ENCODE results near the gene PTPRZ1. TPM values are rescaled to one million over a fixed set of nuclear protein-coding genes. Genes with fewer than 3 reads are reported as not detected.

PTPRZ1 gene
- polyA plus RNA-seq, 1 of the 3 experiments (the other 2 are of a cell fraction): not detected

DNA sequence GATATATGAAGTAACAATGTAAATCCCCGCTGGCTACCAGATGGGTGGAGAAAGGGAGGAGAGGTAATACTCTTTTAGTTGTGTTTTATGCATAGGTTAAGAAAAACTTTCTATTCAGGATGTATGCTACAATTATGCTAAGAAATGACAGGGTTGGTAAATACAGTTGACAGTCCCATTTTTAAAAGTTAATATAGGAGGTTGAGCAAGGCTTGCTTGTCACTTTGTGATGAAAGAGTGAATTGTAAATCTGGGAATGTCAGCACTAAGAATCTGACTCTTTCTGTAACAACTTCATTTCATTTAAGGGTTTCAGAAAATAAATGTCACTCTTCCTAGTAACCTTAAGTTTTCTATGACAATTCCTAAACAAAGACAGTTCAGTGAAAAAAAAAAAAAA is 59.8 kb downstream of the PTPRZ1 start (continued):
- TF ChIP-seq POLR2AphosphoS5 (IDR thresholded peaks at IDR 0.05; ENCODE audit: low read depth, low read length) (no peak), GATA2 (CRISPR knock-in tag; IDR thresholded peaks at IDR 0.05) (no peak), NRF1 (IDR thresholded peaks at IDR 0.05; ENCODE audit: low read depth, low read length) (no peak), EZH2phosphoT487 (IDR thresholded peaks at IDR 0.05; ENCODE audit: borderline replicate concordance, low read depth) (no peak), ELF1 (IDR thresholded peaks at IDR 0.05) (no peak)

DNA sequence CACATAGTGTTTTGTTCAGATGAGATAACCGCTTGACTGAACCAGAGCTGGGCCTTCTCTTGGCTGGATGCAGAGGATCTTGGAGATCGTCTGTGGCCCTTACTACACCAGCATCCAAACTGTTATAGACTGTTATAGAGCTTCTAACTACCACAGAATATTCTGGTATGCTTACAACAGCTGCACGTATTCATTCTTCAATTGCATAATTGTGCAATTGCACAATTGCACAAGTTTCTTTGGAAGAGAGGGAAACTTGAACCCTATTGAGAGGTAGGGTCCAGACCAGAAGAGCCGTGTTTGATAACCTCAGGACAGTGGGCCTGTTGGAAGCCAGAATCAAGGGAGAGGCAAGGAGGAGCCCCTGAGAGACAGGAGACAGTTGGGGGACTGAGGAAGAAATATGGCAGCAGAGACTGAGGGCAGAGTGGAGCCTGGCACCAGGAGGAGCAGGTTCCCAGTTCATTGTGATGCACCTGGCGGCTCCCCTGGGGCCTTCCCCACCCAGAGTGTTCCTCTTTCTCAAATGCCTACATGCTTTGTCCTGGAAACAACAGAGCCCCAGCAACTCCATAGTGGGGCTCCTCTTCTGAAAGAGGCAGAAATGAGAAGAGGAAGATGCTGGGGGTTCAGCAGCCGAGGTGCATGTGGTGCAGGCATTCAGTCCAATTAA is 64.1 kb downstream of the PTPRZ1 start:
- H3K9ac ChIP-seq: no peak overlapping the region
- peaks cover 18% of the 10 kb centered on the region for H3K27me3 ChIP-seq (ENCODE audit: insufficient read depth)
- TF ChIP-seq TAF1 (IDR thresholded peaks at IDR 0.05; ENCODE audit: borderline replicate concordance, low read depth, low read length) (no peak), EP300 (IDR thresholded peaks at IDR 0.05; ENCODE audit: borderline replicate concordance in 1 of 2, low read depth in 1 of 2, low read length in 1 of 2) (no peak), FOXJ3 (CRISPR knock-in tag; IDR thresholded peaks at IDR 0.05) (no peak), NFIC (IDR thresholded peaks at IDR 0.05; ENCODE audit: borderline replicate concordance) (no peak), EZH2phosphoT487 (IDR thresholded peaks at IDR 0.05; ENCODE audit: borderline replicate concordance, low read depth) (no peak), TEAD4 (IDR thresholded peaks at IDR 0.05; ENCODE audit: borderline replicate concordance, insufficient read depth) (no peak), FOXM1 (IDR thresholded peaks at IDR 0.05; ENCODE audit: low read depth) (no peak), SMC3 (IDR thresholded peaks at IDR 0.05; ENCODE audit: low read depth, low read length) (no peak), RAD21 (IDR thresholded peaks at IDR 0.05; ENCODE audit: low read length) (no peak), GABPA (IDR thresholded peaks at IDR 0.05; ENCODE audit: low read depth) (no peak)
- TF ChIP-seq, protein P1, sequence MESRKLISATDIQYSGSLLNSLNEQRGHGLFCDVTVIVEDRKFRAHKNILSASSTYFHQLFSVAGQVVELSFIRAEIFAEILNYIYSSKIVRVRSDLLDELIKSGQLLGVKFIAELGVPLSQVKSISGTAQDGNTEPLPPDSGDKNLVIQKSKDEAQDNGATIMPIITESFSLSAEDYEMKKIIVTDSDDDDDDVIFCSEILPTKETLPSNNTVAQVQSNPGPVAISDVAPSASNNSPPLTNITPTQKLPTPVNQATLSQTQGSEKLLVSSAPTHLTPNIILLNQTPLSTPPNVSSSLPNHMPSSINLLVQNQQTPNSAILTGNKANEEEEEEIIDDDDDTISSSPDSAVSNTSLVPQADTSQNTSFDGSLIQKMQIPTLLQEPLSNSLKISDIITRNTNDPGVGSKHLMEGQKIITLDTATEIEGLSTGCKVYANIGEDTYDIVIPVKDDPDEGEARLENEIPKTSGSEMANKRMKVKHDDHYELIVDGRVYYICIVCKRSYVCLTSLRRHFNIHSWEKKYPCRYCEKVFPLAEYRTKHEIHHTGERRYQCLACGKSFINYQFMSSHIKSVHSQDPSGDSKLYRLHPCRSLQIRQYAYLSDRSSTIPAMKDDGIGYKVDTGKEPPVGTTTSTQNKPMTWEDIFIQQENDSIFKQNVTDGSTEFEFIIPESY (IDR thresholded peaks at IDR 0.05; ENCODE audit: borderline replicate concordance, low read depth): no peak
- TF ChIP-seq, protein P2, sequence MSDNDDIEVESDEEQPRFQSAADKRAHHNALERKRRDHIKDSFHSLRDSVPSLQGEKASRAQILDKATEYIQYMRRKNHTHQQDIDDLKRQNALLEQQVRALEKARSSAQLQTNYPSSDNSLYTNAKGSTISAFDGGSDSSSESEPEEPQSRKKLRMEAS (IDR thresholded peaks at IDR 0.05; ENCODE audit: low read depth): no peak
- TF ChIP-seq, protein P3, sequence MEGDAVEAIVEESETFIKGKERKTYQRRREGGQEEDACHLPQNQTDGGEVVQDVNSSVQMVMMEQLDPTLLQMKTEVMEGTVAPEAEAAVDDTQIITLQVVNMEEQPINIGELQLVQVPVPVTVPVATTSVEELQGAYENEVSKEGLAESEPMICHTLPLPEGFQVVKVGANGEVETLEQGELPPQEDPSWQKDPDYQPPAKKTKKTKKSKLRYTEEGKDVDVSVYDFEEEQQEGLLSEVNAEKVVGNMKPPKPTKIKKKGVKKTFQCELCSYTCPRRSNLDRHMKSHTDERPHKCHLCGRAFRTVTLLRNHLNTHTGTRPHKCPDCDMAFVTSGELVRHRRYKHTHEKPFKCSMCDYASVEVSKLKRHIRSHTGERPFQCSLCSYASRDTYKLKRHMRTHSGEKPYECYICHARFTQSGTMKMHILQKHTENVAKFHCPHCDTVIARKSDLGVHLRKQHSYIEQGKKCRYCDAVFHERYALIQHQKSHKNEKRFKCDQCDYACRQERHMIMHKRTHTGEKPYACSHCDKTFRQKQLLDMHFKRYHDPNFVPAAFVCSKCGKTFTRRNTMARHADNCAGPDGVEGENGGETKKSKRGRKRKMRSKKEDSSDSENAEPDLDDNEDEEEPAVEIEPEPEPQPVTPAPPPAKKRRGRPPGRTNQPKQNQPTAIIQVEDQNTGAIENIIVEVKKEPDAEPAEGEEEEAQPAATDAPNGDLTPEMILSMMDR (IDR thresholded peaks at IDR 0.05): no peak
- TF ChIP-seq, protein P4, sequence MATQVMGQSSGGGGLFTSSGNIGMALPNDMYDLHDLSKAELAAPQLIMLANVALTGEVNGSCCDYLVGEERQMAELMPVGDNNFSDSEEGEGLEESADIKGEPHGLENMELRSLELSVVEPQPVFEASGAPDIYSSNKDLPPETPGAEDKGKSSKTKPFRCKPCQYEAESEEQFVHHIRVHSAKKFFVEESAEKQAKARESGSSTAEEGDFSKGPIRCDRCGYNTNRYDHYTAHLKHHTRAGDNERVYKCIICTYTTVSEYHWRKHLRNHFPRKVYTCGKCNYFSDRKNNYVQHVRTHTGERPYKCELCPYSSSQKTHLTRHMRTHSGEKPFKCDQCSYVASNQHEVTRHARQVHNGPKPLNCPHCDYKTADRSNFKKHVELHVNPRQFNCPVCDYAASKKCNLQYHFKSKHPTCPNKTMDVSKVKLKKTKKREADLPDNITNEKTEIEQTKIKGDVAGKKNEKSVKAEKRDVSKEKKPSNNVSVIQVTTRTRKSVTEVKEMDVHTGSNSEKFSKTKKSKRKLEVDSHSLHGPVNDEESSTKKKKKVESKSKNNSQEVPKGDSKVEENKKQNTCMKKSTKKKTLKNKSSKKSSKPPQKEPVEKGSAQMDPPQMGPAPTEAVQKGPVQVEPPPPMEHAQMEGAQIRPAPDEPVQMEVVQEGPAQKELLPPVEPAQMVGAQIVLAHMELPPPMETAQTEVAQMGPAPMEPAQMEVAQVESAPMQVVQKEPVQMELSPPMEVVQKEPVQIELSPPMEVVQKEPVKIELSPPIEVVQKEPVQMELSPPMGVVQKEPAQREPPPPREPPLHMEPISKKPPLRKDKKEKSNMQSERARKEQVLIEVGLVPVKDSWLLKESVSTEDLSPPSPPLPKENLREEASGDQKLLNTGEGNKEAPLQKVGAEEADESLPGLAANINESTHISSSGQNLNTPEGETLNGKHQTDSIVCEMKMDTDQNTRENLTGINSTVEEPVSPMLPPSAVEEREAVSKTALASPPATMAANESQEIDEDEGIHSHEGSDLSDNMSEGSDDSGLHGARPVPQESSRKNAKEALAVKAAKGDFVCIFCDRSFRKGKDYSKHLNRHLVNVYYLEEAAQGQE (IDR thresholded peaks at IDR 0.05; ENCODE audit: low read depth, low read length): no peak
- no peaks in the 10 kb centered on the region for H3K36me3 ChIP-seq (replicated peaks in 1 of 2; ENCODE audit: control insufficient read depth in 1 of 2, insufficient read depth in 2 of 2, low read length in 1 of 2)
- no peak overlapping the region for H2AFZ ChIP-seq (ENCODE audit: low read depth)
- DNase-seq: no peak
- no peaks in the 10 kb centered on the region for H4K20me1 ChIP-seq (ENCODE audit: insufficient read depth)
- no peak overlapping the region for H3K4me3 ChIP-seq (ENCODE audit: low read depth in 2 of 2, low read length in 1 of 2)
- no peaks in the 10 kb centered on the region for H3F3A ChIP-seq (replicated peaks; ENCODE audit: insufficient read depth)
- POLR2A ChIA-PET: no interaction called here
- WGBS (ENCODE audit: low lambda C conversion rate): 2% methylated on average over 6 of the region's 6 CpGs
- H3K79me2 ChIP-seq (ENCODE audit: insufficient read depth): no peaks in the 10 kb centered on the region
- H3K9me2 ChIP-seq: no peaks in the 10 kb centered on the region
- H3K27ac ChIP-seq (ENCODE audit: low read depth in 2 of 2, low read length in 1 of 2): no peak overlapping the region
- CTCF ChIA-PET: no interaction called here
- H3K9me3 ChIP-seq: no peaks in the 10 kb centered on the region
- H3K4me2 ChIP-seq: no peak overlapping the region
- H3K4me1 ChIP-seq (ENCODE audit: control insufficient read depth in 1 of 2, insufficient read depth in 2 of 2, low read depth in 1 of 2, low read length in 1 of 2): no peaks in the 10 kb centered on the region
